Neural cell (in vitro differentiated cells): ENCODE results near the gene PLEKHN1.

Experiments used
- CTCF ChIP-seq: fragments of 450-650 bp; IDR thresholded peaks from 2 replicates; pipeline ENCODE4 v1.5.1; 2014; ENCODE audit warnings: antibody characterized with exemption, mild to moderate bottlenecking, moderate library complexity; ENCODE audit not compliant: poor library complexity, severe bottlenecking
- EP300 ChIP-seq: fragments of 450-650 bp; conservative IDR thresholded peaks from 2 replicates; pipeline ENCODE4 v1.6.1; 2014; ENCODE audit warnings: antibody characterized with exemption, mild to moderate bottlenecking, moderate library complexity; ENCODE audit not compliant: poor library complexity, severe bottlenecking
- EZH2 ChIP-seq: fragments of 200-600, 300-800 bp; shearing (Covaris generic), sonication (generic); IDR thresholded peaks from 2 replicates; pipeline ENCODE4 v1.6.1; 2014; ENCODE audit warnings: antibody characterized with exemption, low read length, borderline replicate concordance, mild to moderate bottlenecking; ENCODE audit not compliant: insufficient read depth, poor library complexity, severe bottlenecking
- MXI1 ChIP-seq: fragments of 450-650 bp; conservative IDR thresholded peaks from 2 replicates; pipeline ENCODE4 v1.6.1; 2014; ENCODE audit warnings: antibody characterized with exemption, mild to moderate bottlenecking; ENCODE audit not compliant: poor library complexity, severe bottlenecking
- POLR2AphosphoS5 ChIP-seq: IDR thresholded peaks from 2 replicates; pipeline ENCODE4 v1.6.1; 2012
- RAD21 ChIP-seq: fragments of 450-650 bp; conservative IDR thresholded peaks from 2 replicates; pipeline ENCODE4 v1.6.1; 2014; ENCODE audit warnings: antibody characterized with exemption, mild to moderate bottlenecking, moderate library complexity
- SMC3 ChIP-seq: fragments of 450-650 bp; conservative IDR thresholded peaks from 2 replicates; pipeline ENCODE4 v1.6.1; 2014; ENCODE audit warnings: antibody characterized with exemption, mild to moderate bottlenecking, moderate library complexity; ENCODE audit not compliant: poor library complexity
- TAF1 ChIP-seq: IDR thresholded peaks from 2 replicates; pipeline ENCODE4 v1.6.1; 2012; ENCODE audit warnings: low read depth
- TF ChIP-seq, protein P1 (sequence below): IDR thresholded peaks from 2 replicates; pipeline ENCODE4 v1.6.1; 2012; ENCODE audit warnings: borderline replicate concordance

DNA sequence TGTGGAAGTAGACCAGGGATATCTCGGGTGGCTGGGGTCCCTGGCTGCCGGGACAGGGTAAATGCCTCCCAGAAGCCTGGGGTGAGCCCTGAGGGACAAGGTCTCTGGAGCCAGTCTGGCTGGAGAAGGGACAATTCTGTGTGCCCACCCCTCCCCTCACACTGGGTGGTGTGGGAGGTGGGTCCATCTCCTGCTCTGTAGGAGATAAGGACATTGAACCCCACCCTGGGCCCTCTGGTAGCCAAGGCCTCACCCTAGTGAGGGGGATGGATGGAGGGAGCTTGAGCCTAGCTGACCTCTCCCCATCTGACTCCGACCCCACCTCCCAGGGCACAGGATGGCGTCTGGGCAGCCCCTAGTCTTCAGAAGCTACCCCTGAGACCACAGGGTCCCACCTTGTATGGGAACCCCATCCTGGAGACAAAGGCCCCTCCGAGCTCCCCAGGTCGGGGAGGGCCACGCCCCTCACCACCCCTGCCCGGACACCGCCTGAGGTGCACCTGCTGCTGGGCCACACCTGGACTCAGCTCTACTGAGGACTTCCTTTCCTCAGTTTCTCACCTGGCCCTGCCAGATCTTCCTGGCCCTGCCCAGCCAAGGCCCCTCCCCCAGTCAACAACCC, 58.0 kb downstream of the PLEKHN1 start:
- TF ChIP-seq MXI1 (no peak), CTCF (no peak), POLR2AphosphoS5 (no peak), SMC3 (no peak), EP300 (no peak), TAF1 (no peak), EZH2 (no peak), RAD21 (no peak)
- TF ChIP-seq, protein P1, sequence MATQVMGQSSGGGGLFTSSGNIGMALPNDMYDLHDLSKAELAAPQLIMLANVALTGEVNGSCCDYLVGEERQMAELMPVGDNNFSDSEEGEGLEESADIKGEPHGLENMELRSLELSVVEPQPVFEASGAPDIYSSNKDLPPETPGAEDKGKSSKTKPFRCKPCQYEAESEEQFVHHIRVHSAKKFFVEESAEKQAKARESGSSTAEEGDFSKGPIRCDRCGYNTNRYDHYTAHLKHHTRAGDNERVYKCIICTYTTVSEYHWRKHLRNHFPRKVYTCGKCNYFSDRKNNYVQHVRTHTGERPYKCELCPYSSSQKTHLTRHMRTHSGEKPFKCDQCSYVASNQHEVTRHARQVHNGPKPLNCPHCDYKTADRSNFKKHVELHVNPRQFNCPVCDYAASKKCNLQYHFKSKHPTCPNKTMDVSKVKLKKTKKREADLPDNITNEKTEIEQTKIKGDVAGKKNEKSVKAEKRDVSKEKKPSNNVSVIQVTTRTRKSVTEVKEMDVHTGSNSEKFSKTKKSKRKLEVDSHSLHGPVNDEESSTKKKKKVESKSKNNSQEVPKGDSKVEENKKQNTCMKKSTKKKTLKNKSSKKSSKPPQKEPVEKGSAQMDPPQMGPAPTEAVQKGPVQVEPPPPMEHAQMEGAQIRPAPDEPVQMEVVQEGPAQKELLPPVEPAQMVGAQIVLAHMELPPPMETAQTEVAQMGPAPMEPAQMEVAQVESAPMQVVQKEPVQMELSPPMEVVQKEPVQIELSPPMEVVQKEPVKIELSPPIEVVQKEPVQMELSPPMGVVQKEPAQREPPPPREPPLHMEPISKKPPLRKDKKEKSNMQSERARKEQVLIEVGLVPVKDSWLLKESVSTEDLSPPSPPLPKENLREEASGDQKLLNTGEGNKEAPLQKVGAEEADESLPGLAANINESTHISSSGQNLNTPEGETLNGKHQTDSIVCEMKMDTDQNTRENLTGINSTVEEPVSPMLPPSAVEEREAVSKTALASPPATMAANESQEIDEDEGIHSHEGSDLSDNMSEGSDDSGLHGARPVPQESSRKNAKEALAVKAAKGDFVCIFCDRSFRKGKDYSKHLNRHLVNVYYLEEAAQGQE: no peak
